Heart right ventricle (tissue), 16 donors: Measurements from ENCODE around the gene MRPS26. TPM values are rescaled to one million over a fixed set of nuclear protein-coding genes. Genes with fewer than 3 reads are reported as not detected.

Experiments
- ATAC-seq, 8 donors: fragments of 200-7000 bp; cut with Tn5 transposase; one replicate each; pipeline ENCODE4 v1.9.1; 2020; ENCODE audit warnings: mild to moderate bottlenecking in 8 of 8, moderate library complexity in 8 of 8, moderate number of reproducible peaks in 1 of 8
- DNase-seq, 2 donors: peaks; one replicate each; pipeline ENCODE4 v3.0.0-alpha.2; 2020
- H3K27ac ChIP-seq, 10 donors: fragments of 200-600 bp; sonication (generic) in 2 of 10; one replicate each; pipeline versions ENCODE4 v1.5.0 to v1.8.0; 2020 to 2022; ENCODE audit warnings: mild to moderate bottlenecking in 3 of 10
- H3K27me3 ChIP-seq, 7 donors: fragments of 200-600 bp; one replicate each; pipeline ENCODE4 v1.8.0; 2021 to 2022; ENCODE audit warnings: mild to moderate bottlenecking in 2 of 7
- H3K36me3 ChIP-seq, 9 donors: fragments of 200-600 bp; sonication (generic) in 1 of 9; one replicate each; pipeline versions ENCODE4 v1.5.0 to v1.8.0; 2020 to 2022; ENCODE audit warnings: mild to moderate bottlenecking in 2 of 9
- H3K4me1 ChIP-seq, 9 donors: fragments of 200-600 bp; sonication (generic) in 1 of 9; one replicate each; pipeline versions ENCODE4 v1.5.0 to v1.8.0; 2020 to 2022; ENCODE audit warnings: mild to moderate bottlenecking in 4 of 9
- H3K4me3 ChIP-seq, 10 donors: fragments of 200-600 bp; sonication (generic) in 2 of 10; one replicate each; pipeline versions ENCODE4 v1.5.0 to v1.8.0; 2020 to 2022; ENCODE audit warnings: mild to moderate bottlenecking in 7 of 10, moderate library complexity in 2 of 10
- H3K9me3 ChIP-seq, 11 donors: fragments of 200-600 bp in 10 of 11; sonication (generic) in 2 of 11; one replicate each; pipeline versions ENCODE4 v1.5.0 to v1.8.0; 2013 to 2022; ENCODE audit warnings: mild to moderate bottlenecking in 2 of 11, control low read depth in 1 of 11, moderate library complexity in 1 of 11
- WGBS, 2 donors: extraction: QIAGEN DNeasy Blood & Tissue Kit; methylation state at CpG; one replicate each; pipeline ENCODE4 v1.1.7; 2013; ENCODE audit warnings: inconsistent platforms in 1 of 2; 5-methylcytosine and 5-hydroxymethylcytosine counted together
- intact Hi-C, 10 donors: fragments of 100-400 bp; cut with DNase I; formaldehyde crosslinking; loops; one replicate each; pipeline versions ENCODE4 v1.11.1 to v1.14.2; 2022
- polyA plus RNA-seq, 2 donors: library from polyadenylated mRNA; stranded (reverse); fragments of 200-250 nt; gene quantifications; one replicate each; pipeline ENCODE4 v1.2.3, GENCODE V29; 2013
- total RNA-seq, 10 donors: library from RNA; stranded (reverse); fragmentation: NEBNext Ultra II Directional in 3 of 10; extraction: Animal tissue kit (Norgen Biotek cat#: 25700) in 3 of 10; gene quantifications; one replicate each; pipeline versions ENCODE4 v1.2.1 to v1.2.4, GENCODE V29; 2021 to 2023
- TF ChIP-seq, protein P1 (sequence below), 9 donors: fragments of 200-600 bp; sonication (generic) in 2 of 9; IDR thresholded peaks; one replicate each; pipeline versions ENCODE4 v1.5.0 to v1.8.0; 2021 to 2022; ENCODE audit warnings: antibody characterized with exemption in 9 of 9, mild to moderate bottlenecking in 5 of 9, moderate library complexity in 1 of 9
- donor health status: Arrhythmogenic right ventricular cardiomyopathy.
- donor health status: ischemic (EF 13 %, LVEDD 7.1; RV severe dilation, severe dysfunction).
- donor health status: healthy with polysubstance abuse.
- donor health status: DM: no; HTN: yes; CAD: no.
- donor health status: DM: no; HTN: no; CAD: no.
- donor health status: ischemic (EF 25% LVEDD 6.9; RV normal size, moderate dysfunction).
- donor health status: ischemic (EF 25% LVEDD 5.7; RV mildly dilated, moderate dysfunction).
- donor health status: healthy.
- donor health status: DM: yes; HTN: yes; CAD: no.
- donor health status: Ischemic cardiomyopathy.
- donor health status: ischemic (EF 35%, LVEDD 5.7; RV mildly dilated, moderate dysfunction).
- donor health status: nonischemic (EF 11% LVEDD 7.7; RV severe dilation, severe dysfunction).
- donor health status: DM: yes; HTN: yes; CAD: no.
- donor health status: PGD.
- donor health status: ischemic (EF 29% LVEDD 5.4; RV normal size, mild dysfunction).
- donor health status: nonischemic (EF 23%, LVEDD 6.1; RV moderate dilation, normal function).

The MRPS26 gene
- total and polyA plus RNA-seq, 12 donors: 39.1 to 119 (median 52.4) TPM

DNA sequence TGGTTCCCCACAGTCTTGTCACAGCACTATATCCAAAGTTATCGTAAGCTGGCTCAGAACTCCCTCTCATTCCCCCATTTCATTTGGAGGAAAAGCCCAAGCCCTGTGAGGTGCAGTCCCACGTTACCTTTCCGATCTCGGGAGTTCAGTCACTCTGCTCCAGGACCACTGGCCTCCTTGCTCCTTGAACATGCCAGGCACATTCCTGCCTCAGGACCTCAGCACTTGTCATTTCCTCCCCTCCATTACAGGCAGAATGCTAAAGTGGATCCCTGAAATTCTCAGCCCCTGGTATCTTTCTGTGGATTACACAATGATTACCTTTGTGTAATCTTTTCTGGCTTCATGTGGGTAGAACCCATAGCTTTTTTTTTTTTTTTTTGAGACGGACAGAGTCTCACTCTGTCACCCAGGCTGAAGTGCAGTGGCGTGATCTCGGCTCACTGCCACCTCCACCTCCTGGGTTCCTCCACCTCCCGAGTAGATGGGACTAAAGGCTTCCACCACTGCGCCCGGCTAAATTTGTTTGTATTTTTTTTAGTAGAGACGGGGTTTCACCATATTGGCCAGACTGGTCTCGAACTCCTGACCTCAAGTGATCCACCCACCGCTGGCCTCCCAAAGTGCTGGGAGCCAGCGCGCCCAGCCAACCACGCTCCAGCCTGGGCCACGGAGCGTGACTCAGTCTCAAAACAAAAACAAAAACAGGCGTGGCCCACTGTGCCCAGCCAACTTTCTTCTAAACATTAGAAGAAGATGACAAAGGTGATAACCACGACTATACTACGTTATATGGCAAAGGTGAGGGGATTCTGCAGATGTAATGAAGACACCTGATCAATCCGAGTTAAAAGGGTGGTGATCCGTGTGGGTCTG is 21.5 kb downstream of the MRPS26 start:
- Histone ChIP-seq H3K27me3 (peaks cover 0 to 22% (median 15%) of the 10 kb centered on the region in 7 donors), H3K4me1 (peaks cover 0 to 15% (median 10%) of the 10 kb centered on the region in 9 donors), H3K36me3 (no peaks in the 10 kb centered on the region), H3K9me3 (peaks cover 0 to 2% (median 0%) of the 10 kb centered on the region in 11 donors), H3K4me3 (no peak overlapping the region), H3K27ac (no peak overlapping the region)
- no peak for ATAC-seq
- WGBS, 2 donors: 83 to 88% methylated on average over 23 of the region's 23 CpGs
- no peak for DNase-seq
- TF ChIP-seq, protein P1, sequence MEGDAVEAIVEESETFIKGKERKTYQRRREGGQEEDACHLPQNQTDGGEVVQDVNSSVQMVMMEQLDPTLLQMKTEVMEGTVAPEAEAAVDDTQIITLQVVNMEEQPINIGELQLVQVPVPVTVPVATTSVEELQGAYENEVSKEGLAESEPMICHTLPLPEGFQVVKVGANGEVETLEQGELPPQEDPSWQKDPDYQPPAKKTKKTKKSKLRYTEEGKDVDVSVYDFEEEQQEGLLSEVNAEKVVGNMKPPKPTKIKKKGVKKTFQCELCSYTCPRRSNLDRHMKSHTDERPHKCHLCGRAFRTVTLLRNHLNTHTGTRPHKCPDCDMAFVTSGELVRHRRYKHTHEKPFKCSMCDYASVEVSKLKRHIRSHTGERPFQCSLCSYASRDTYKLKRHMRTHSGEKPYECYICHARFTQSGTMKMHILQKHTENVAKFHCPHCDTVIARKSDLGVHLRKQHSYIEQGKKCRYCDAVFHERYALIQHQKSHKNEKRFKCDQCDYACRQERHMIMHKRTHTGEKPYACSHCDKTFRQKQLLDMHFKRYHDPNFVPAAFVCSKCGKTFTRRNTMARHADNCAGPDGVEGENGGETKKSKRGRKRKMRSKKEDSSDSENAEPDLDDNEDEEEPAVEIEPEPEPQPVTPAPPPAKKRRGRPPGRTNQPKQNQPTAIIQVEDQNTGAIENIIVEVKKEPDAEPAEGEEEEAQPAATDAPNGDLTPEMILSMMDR (IDR thresholded peaks at IDR 0.05): no peak
- intact Hi-C loops: no loop called here

DNA sequence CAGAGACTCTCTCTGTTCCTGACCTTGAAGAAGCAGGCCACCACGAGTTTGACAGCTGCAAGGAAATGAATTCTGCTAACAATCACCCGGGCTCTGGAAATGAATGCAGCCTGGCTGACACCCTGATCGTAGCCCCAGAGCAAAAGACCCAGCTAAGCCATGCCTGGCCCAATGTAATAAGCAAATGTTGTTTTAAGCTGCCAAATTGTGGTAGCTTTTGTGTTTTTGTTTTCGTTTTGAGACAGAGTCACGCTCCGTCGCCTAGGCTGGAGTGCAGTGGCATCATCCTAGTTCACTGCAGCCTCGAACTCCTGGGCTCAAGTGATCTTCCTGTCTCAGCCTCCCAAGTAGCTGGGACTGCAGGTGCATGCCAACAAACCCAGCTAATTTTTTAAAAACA is 22.2 kb downstream of the MRPS26 start:
- intact Hi-C loops: no loop called here
- H3K27ac ChIP-seq: no peak overlapping the region
- peaks cover 0 to 18% (median 10%) of the 10 kb centered on the region in 9 donors for H3K4me1 ChIP-seq
- DNase-seq (no peak), ATAC-seq (no peak)
- WGBS, 2 donors: 69 to 75% methylated on average over 8 of the region's 8 CpGs
- TF ChIP-seq, protein P1 (IDR thresholded peaks at IDR 0.05): no peak
- no peaks in the 10 kb centered on the region for H3K36me3 ChIP-seq
- no peak overlapping the region for H3K4me3 ChIP-seq
- H3K9me3 ChIP-seq: no peaks in the 10 kb centered on the region
- H3K27me3 ChIP-seq: peaks cover 0 to 29% (median 21%) of the 10 kb centered on the region in 7 donors

DNA sequence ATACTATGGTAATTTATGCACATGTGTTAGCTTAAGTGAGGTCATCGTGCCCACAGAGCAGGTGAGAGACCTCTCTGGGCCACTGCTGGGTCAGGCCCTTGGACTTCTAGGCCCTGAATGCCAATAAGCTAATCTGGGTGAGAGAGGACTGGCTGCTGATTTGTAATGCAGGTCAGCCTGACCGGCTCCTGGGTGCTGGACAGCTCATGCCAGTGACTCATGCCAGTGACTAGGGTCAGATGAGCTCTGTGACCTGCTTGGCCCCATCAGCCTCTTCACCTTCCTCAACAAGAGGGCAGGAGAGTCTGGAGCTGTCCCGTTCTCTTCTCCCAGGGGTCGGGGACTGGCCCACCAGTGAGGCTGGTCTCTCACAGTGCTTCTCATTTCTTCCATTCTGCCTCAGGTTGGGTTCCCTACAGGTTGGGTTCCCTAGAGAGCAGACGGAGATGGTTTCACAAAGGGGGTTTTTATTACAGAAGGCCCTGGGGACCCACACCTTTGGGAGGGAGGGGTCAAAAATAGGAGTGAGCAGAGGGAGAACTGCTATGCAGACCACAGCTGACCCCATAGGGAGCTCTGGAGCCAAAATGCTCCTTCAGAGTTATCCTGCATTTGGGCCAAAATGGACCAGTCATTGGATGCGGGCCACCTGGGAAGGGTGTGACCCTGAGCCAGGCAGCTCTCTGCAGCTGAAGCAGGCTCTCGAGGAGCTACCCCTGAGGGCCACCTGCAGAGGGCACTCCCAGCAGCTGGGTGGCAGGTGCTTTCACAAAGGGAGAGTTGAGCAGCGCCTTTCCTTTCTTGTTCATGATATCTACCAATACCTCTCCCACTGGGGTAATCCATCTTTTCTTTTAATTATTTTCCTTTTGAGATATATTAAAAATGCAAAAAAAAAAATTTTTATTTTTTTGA is 23.4 kb downstream of the MRPS26 start:
- TF ChIP-seq, protein P1 (IDR thresholded peaks at IDR 0.05): peak in 5 of 9 donors; percentile 15 to 32 (median 25)
- no peak for DNase-seq
- 80 to 87% methylated on average over 8 of the region's 8 CpGs for WGBS, 2 donors
- no peaks in the 10 kb centered on the region for H3K9me3 ChIP-seq
- H3K4me3 ChIP-seq: no peak overlapping the region
- intact Hi-C loops: no loop called here
- no peak overlapping the region for H3K27ac ChIP-seq
- peaks cover 0 to 37% (median 23%) of the 10 kb centered on the region in 7 donors for H3K27me3 ChIP-seq
- no peaks in the 10 kb centered on the region for H3K36me3 ChIP-seq
- ATAC-seq: peak in 4 of 8 donors; percentile 19 to 64 (median 39)
- H3K4me1 ChIP-seq: peaks cover 0 to 18% (median 10%) of the 10 kb centered on the region in 9 donors

DNA sequence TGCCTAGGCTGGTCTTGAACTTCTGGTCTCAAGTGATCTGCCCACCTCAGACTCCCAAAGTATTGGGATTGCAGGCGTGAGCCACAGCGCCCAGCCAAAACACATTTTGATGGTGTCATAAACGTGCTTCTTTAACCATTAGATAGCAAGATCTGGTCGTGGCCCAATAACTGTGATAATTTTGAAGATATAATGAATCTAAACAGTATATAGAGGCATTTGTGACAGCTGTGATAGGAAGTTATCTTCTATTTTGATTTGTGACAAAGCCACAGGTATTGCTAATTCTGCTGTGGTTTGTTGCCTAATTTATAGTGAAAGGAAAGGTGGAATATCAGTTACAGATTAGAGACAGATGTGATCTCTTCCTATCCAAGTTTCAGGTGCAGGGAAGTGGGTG is 24.9 kb downstream of the MRPS26 start:
- no peak for ATAC-seq
- Histone ChIP-seq H3K36me3 (no peaks in the 10 kb centered on the region), H3K9me3 (no peaks in the 10 kb centered on the region), H3K27ac (no peak overlapping the region), H3K4me3 (no peak overlapping the region), H3K4me1 (peaks cover 0 to 18% (median 10%) of the 10 kb centered on the region in 9 donors), H3K27me3 (peaks cover 0 to 40% (median 23%) of the 10 kb centered on the region in 7 donors)
- 86 to 93% methylated on average over 4 of the region's 4 CpGs for WGBS, 2 donors
- TF ChIP-seq, protein P1 (IDR thresholded peaks at IDR 0.05): no peak
- DNase-seq: no peak
- intact Hi-C loops: no loop called here
